HL-60/S4 treated with retinoic acid at 250 ng/mL for 4 days and 3 days (cell line): ENCODE data around the gene MUC5B.
"Not testable (repeated sequence)": the region's sequence is repeated elsewhere in the genome, so short reads cannot be mapped to it uniquely, and the experiment has no call there.

Source experiments
- in situ Hi-C: fragments of 300-500 bp; cut with MboI; formaldehyde crosslinking; loops from 2 replicates; pipeline ENCODE4 v1.7.0; 2022; ENCODE audit warnings: low sequenced_read_pairs

The MUC5B gene

GRCh38 chr11:1188451-1189130, 34.3 kb upstream of the MUC5B start:
- in situ Hi-C loops: not testable (repeated sequence)

GRCh38 chr11:1189816-1190215, 33.0 kb upstream of the MUC5B start:
- in situ Hi-C loops: not testable (repeated sequence)

DNA sequence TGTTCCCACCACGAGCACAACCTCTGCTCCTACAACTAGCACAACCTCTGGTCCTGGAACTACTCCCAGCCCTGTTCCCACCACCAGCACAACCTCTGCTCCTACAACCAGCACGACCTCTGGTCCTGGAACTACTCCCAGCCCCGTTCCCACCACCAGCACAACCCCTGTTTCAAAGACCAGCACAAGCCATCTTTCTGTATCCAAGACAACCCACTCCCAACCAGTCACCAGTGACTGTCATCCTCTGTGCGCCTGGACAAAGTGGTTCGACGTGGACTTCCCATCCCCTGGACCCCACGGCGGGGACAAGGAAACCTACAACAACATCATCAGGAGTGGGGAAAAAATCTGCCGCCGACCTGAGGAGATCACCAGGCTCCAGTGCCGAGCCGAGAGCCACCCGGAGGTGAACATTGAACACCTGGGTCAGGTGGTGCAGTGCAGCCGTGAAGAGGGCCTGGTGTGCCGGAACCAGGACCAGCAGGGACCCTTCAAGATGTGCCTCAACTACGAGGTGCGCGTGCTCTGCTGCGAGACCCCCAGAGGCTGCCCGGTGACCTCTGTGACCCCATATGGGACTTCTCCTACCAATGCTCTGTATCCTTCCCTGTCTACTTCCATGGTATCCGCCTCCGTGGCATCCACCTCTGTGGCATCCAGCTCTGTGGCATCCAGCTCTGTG, 30.9 kb upstream of the MUC5B start:
- in situ Hi-C loops: not testable (repeated sequence)

GRCh38 chr11:1192741-1193325, 30.0 kb upstream of the MUC5B start:
- in situ Hi-C loops: no loop called here

DNA sequence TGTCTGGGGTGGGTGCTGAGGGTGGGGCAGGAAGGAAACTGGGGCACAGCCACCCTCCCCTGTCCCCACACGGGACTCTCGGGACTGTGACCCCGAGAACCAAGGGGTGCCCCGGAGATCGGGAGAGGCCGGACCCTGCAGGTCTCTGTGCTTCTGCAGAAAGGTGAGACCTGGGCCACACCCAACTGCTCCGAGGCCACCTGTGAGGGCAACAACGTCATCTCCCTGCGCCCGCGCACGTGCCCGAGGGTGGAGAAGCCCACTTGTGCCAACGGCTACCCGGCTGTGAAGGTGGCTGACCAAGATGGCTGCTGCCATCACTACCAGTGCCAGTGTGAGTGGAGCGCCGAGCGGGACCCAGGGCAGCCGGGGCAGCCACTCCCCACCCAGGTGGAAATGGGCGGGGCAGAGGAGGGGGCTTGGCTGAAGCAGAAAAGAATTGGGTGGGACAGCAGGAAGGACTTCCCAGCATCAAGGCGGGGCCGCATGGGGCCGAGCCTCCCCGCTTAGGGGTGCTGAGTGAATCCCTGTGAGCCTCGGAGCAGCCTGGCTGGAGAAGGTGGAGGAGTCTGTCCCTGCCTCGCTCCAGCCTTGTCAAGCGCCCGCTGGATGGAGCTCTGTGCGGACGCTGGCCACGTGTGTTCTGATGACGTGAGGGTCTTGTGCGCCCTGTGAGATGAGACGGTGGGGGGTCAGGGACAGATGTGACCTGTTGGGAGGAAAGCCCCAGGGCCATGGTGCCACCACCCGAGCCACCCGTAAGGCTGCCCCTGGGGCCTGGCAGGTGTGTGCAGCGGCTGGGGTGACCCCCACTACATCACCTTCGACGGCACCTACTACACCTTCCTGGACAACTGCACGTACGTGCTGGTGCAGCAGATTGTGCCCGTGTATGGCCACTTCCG, 29.3 kb upstream of the MUC5B start:
- in situ Hi-C loops: no loop called here

GRCh38 chr11:1194231-1194976, 28.5 kb upstream of the MUC5B start:
- in situ Hi-C loops: no loop called here

DNA sequence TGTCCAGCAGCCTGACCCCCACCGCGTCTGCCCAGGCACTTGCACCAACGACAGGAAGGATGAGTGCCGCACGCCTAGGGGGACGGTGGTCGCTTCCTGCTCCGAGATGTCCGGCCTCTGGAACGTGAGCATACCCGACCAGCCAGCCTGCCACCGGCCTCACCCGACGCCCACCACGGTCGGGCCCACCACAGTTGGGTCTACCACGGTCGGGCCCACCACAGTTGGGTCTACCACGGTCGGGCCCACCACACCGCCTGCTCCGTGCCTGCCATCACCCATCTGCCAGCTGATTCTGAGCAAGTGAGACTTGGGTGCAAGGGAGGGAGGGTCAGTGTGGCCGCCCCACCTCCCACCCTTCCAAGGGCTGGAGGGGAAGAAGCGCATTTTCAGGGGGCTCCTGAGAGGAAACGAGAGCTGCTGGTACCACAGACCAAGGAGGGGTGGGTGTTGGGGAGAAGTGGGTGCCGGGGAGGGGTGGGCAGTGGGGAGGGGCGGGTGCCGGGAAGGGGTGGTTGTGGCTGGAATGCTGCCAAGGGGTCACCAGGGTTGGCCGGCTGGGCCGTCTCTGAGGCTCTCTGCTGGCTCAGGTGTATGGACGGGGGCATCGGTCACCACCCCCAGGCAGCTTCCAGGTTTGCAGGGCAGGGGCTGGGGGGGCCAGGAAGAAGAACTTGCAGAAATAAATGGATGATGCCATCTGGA, 27.7 kb upstream of the MUC5B start:
- in situ Hi-C loops: no loop called here

DNA sequence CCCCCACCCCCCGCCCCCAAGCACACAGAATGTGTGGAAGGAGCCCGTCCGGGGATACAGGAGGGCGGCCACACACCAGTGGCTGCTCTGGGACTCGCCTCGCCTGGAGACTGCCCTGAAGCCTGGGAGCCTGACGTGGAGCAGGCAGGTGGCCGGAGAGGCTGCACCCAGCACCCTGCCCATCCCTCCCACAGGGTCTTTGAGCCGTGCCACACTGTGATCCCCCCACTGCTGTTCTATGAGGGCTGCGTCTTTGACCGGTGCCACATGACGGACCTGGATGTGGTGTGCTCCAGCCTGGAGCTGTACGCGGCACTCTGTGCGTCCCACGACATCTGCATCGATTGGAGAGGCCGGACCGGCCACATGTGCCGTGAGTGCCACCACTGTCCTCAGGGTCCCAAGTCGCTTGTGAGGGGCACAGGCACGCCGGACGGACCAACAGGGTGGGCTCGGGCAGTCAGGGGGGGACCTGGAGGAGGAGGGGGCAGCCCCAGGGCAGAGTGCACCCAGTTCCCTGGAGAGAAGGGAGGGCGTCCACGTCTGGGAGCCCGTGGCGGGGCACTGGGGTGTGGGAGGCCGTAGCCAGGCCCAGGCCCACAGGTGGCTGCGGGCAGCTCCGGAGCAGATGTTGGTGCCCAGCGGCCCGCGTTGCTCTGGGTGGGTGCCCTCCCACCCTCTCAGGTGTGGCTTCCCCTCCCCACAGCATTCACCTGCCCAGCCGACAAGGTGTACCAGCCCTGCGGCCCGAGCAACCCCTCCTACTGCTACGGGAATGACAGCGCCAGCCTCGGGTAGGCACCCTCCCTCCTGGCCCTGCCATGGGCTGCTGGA, 27.0 kb upstream of the MUC5B start:
- in situ Hi-C loops: no loop called here

- in situ Hi-C loops: no loop called here
Measured at GRCh38 chr11:1196516-1197391, 26.1 kb upstream of the MUC5B start.

GRCh38 chr11:1197431-1197885, 25.4 kb upstream of the MUC5B start:
- in situ Hi-C loops: no loop called here

DNA sequence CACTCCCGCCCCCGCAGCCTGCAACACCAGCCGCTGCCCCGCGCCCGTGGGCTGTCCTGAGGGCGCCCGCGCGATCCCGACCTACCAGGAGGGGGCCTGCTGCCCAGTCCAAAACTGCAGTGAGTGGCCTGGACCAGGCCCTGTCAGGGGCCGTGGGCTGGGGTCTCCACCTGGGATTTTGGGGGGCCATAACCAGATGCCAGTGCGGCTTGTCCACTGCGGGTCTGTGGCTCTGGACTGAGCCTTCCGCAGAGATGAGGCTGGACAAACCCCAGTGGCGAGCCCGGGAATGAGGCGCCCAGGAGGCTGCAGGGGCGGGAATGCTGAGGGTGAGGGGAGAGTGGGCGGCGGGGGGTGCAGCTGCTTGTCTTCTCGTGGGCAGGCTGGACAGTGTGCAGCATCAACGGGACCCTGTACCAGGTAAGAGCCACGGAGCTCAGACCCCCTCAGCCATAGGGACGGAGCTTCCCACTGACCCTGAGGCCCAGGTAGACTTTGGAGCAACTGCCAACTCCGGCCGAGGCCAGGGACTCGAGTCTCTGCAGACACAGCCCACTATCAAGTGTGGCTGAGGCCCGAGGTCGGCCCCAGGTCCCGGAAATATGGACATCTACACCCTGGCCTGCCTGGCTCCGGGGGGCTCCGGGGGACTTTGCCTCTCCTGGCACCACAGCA, 24.8 kb upstream of the MUC5B start:
- in situ Hi-C loops: no loop called here

GRCh38 chr11:1198561-1199240, 24.2 kb upstream of the MUC5B start:
- in situ Hi-C loops: no loop called here

- in situ Hi-C loops: no loop called here
Measured at GRCh38 chr11:1199241-1199750, 23.6 kb upstream of the MUC5B start.

DNA sequence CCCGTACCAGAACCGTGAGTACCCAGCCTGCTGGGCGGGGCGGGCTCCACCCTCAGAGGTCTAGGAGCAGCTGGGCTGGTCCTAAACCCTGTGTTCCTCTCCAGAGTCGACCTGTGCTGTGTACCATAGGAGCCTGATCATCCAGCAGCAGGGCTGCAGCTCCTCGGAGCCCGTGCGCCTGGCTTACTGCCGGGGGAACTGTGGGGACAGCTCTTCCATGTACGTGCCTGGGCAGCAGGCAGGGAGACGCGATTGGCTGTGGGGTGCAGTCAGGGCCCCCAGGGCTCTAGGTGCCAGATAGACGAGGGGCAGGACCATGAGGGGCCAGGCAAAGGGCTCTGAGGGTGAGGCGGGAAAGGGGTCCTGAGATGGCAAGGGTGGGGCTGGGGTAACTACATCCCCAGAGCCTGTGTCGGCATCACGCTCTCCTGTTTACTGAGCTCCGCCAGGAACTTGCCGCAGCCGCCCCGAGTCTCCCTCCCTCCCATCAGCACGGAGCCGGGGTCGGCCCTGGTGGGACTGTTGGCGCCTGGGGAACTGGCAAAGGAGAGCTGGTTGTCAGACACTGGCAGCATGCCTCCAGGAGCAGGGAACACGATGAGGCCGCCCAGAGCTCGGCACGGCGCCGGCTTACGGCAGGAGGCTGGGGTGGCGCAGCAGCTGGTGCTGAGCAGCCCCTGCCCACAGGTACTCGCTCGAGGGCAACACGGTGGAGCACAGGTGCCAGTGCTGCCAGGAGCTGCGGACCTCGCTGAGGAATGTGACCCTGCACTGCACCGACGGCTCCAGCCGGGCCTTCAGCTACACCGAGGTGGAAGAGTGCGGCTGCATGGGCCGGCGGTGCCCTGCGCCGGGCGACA, 22.9 kb upstream of the MUC5B start:
- in situ Hi-C loops: loop anchor here (25.0 kb wide), 1 partner anchor 312 kb away; no protein-coding TSS in a partner anchor

DNA sequence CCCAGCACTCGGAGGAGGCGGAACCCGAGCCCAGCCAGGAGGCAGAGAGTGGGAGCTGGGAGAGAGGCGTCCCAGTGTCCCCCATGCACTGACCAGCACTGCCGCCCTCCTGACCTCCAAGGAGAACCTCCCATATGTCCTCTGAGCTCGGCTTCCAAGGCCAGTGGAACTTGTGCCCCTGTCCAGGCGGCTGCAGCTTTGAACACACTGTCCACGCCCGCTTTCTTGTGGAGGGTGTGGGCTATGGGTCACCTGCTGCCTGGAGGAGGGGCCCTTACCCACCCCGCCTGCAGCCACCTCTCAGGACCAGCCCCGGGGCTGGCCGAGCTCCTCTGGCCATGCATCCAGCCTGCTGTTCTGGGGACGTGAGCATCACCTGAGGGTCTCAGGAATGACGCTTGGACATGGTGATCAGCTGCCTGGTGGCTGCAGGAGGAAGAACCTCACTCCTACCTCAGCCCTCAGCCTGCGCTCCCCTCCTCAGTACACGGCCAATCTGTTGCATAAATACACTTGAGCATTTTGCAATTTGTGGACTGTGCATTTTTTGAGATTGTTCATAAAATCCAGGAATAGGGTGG, 22.2 kb upstream of the MUC5B start:
- in situ Hi-C loops: loop anchor here (25.0 kb wide), 1 partner anchor 312 kb away; no protein-coding TSS in a partner anchor
